ENCODE measurements around the gene NLGN1.

GRCh38 chr3:174170248-174170647 lies 772.7 kb downstream of the NLGN1 start:
- no peak for TF ChIP-seq MYC (IDR thresholded peaks at IDR 0.05; ENCODE audit: low read depth, low read length)
- TF ChIP-seq CTCF (IDR thresholded peaks at IDR 0.05; ENCODE audit: low read depth, low read length): no peak

All from NB4 (cell line).